SK-N-SH (cell line): Measurements from ENCODE around the gene ATP11C. TPM values are rescaled to one million over a fixed set of nuclear protein-coding genes. Genes with fewer than 3 reads are reported as not detected.

Source experiments
- CTCF ChIA-PET: fragments of 300-600, 350-600 bp; formaldehyde crosslinking; extraction: SDS; loops from one replicate; lab custom pipeline; 2021; lab: Yijun Ruan, JAX
- POLR2A ChIA-PET: fragments of 350-600 bp; sonication (Branson Sonifier 250); formaldehyde crosslinking; extraction: SDS; loops from one replicate; lab custom pipeline; 2020; ENCODE audit warnings: antibody characterized with exemption, inconsistent platforms; lab: Yijun Ruan, JAX
- DNase-seq: peaks from one replicate; pipeline ENCODE4 v3.0.0; 2012
- H2AFZ ChIP-seq: fragments of 200-600 bp; sonication (generic); 2 replicates; pipeline ENCODE4 v1.8.1; 2016; ENCODE audit warnings: antibody characterized with exemption, mild to moderate bottlenecking, low read depth
- H3F3A ChIP-seq: fragments of 200-600 bp; sonication (generic); replicated peaks from 2 replicates; pipeline ENCODE3; 2016; ENCODE audit warnings: antibody characterized with exemption, mild to moderate bottlenecking; ENCODE audit not compliant: insufficient read depth
- H3K27ac ChIP-seq, 2 experiments: fragments of 200-500 bp in 1 of 2; fragments of 200-600 bp in 1 of 2; sonication (Bioruptor generic) in 1 of 2; sonication (generic), shearing (Covaris generic) in 1 of 2; 2 replicates each; pipeline versions ENCODE4 v1.5.1 to v1.6.1; 2014 to 2016; ENCODE audit warnings: low read depth in 2 of 2, inconsistent platforms in 1 of 2, low read length in 1 of 2, mild to moderate bottlenecking in 1 of 2, mixed read lengths in 1 of 2
- H3K27me3 ChIP-seq: fragments of 200-600 bp; sonication (generic), shearing (Covaris generic); 2 replicates; pipeline ENCODE4 v1.6.1; 2016; ENCODE audit warnings: mixed run types; ENCODE audit not compliant: insufficient read depth
- H3K36me3 ChIP-seq, 2 experiments: fragments of 200-500 bp in 1 of 2; fragments of 200-600 bp in 1 of 2; sonication (Bioruptor generic) in 1 of 2; sonication (generic) in 1 of 2; replicated peaks in 1 of 2; 2 replicates each; pipeline versions ENCODE3 to v1.5.1; 2014 to 2016; ENCODE audit warnings: low read length in 1 of 2, mild to moderate bottlenecking in 1 of 2; ENCODE audit not compliant: insufficient read depth in 2 of 2, control insufficient read depth in 1 of 2
- H3K4me1 ChIP-seq, 2 experiments: fragments of 200-500 bp in 1 of 2; fragments of 200-600 bp in 1 of 2; sonication (Bioruptor generic) in 1 of 2; sonication (generic), shearing (Covaris generic) in 1 of 2; 2 replicates each; pipeline versions ENCODE4 v1.5.1 to v1.6.1; 2014 to 2016; ENCODE audit warnings: low read depth in 1 of 2, low read length in 1 of 2, mixed run types in 1 of 2; ENCODE audit not compliant: insufficient read depth in 2 of 2, control insufficient read depth in 1 of 2
- H3K4me2 ChIP-seq: fragments of 200-600 bp; sonication (generic), shearing (Covaris generic); 2 replicates; pipeline ENCODE4 v1.6.1; 2017; ENCODE audit warnings: mixed run types
- H3K4me3 ChIP-seq, 2 experiments: fragments of 200-500 bp in 1 of 2; fragments of 200-600 bp in 1 of 2; sonication (Bioruptor generic) in 1 of 2; sonication (generic), shearing (Covaris generic) in 1 of 2; 2 replicates each; pipeline versions ENCODE4 v1.5.1 to v1.8.1; 2014 to 2016; ENCODE audit warnings: low read depth in 2 of 2, inconsistent platforms in 1 of 2, low read length in 1 of 2, mild to moderate bottlenecking in 1 of 2, mixed read lengths in 1 of 2, moderate library complexity in 1 of 2
- H3K79me2 ChIP-seq: fragments of 200-600 bp; sonication (generic); 2 replicates; pipeline ENCODE4 v1.8.1; 2017; ENCODE audit warnings: mild to moderate bottlenecking; ENCODE audit not compliant: insufficient read depth
- H3K9ac ChIP-seq: fragments of 200-600 bp; sonication (generic); 2 replicates; pipeline ENCODE4 v1.6.1; 2017; ENCODE audit warnings: mixed run types
- H3K9me2 ChIP-seq: fragments of 200-600 bp; sonication (generic); 2 replicates; pipeline ENCODE4 v1.6.1; 2017; ENCODE audit warnings: mixed run types
- H3K9me3 ChIP-seq: fragments of 200-600 bp; sonication (generic); 2 replicates; pipeline ENCODE4 v1.6.1; 2017; ENCODE audit warnings: mixed run types, mild to moderate bottlenecking, moderate library complexity
- H4K20me1 ChIP-seq: fragments of 200-600 bp; sonication (generic); 2 replicates; pipeline ENCODE4 v1.6.1; 2017; ENCODE audit warnings: mild to moderate bottlenecking, mixed run types; ENCODE audit not compliant: insufficient read depth
- CHD2 ChIP-seq: fragments of 150-350 bp; IDR thresholded peaks from 2 replicates; pipeline ENCODE4 v1.6.1; 2018; ENCODE audit warnings: low read length; ENCODE audit not compliant: partially characterized antibody
- GABPA ChIP-seq: IDR thresholded peaks from 2 replicates; pipeline ENCODE4 v1.4.0; 2012; ENCODE audit warnings: low read depth, mild to moderate bottlenecking
- GATA2 ChIP-seq: sonication (generic); formaldehyde crosslinking; IDR thresholded peaks from 2 replicates; pipeline ENCODE4 v1.5.0; 2020; ENCODE audit warnings: mild to moderate bottlenecking, missing genetic modification reagents
- JUND ChIP-seq: IDR thresholded peaks from 2 replicates; pipeline ENCODE4 v1.4.0; 2012
- RCOR1 ChIP-seq: fragments of 150-350 bp; IDR thresholded peaks from 2 replicates; pipeline ENCODE4 v1.6.1; 2017; ENCODE audit warnings: antibody characterized with exemption, low read length
- RFX5 ChIP-seq: IDR thresholded peaks from 2 replicates; pipeline ENCODE4 v1.6.1; 2012; ENCODE audit warnings: mild to moderate bottlenecking, improper control_type of control experiment, low read length
- RXRA ChIP-seq: IDR thresholded peaks from 2 replicates; pipeline ENCODE4 v1.4.0; 2012; ENCODE audit warnings: low read depth, mild to moderate bottlenecking, borderline replicate concordance
- TAF1 ChIP-seq: IDR thresholded peaks from 2 replicates; pipeline ENCODE4 v1.6.1; 2012; ENCODE audit warnings: low read depth, mild to moderate bottlenecking, low read length, moderate library complexity, borderline replicate concordance
- YY1 ChIP-seq: IDR thresholded peaks from 2 replicates; pipeline ENCODE4 v1.4.0; 2012; ENCODE audit warnings: low read depth, mild to moderate bottlenecking
- WGBS: methylation state at CpG from one replicate; pipeline ENCODE4 v1.1.6; 2017; ENCODE audit warnings: low lambda C conversion rate; 5-methylcytosine and 5-hydroxymethylcytosine counted together
- polyA plus RNA-seq, 3 experiments: library from polyadenylated mRNA; depleted of rRNA; stranded (reverse); fragments of >200 nt; gene quantifications; 2 replicates each; pipeline ENCODE4 v1.2.3, GENCODE V29; 2012
- TF ChIP-seq, protein P1 (sequence below): IDR thresholded peaks from 2 replicates; pipeline ENCODE4 v1.4.0; 2012; ENCODE audit warnings: low read depth, borderline replicate concordance
- TF ChIP-seq, protein P2 (sequence below): IDR thresholded peaks from 2 replicates; pipeline ENCODE4 v1.6.1; 2012; ENCODE audit warnings: mild to moderate bottlenecking, low read depth, low read length, moderate library complexity
- TF ChIP-seq, protein P3 (sequence below): fragments of 150-350 bp; IDR thresholded peaks from 2 replicates; pipeline ENCODE4 v1.6.1; 2017; ENCODE audit warnings: antibody characterized with exemption, low read length, low read depth, borderline replicate concordance
- TF ChIP-seq, protein P4 (sequence below): IDR thresholded peaks from 2 replicates; pipeline ENCODE4 v1.4.0; 2012; ENCODE audit warnings: low read depth, borderline replicate concordance

Gene ATP11C
- polyA plus RNA-seq, 1 of the 3 experiments (the other 2 are of a cell fraction): 18.5 TPM

DNA sequence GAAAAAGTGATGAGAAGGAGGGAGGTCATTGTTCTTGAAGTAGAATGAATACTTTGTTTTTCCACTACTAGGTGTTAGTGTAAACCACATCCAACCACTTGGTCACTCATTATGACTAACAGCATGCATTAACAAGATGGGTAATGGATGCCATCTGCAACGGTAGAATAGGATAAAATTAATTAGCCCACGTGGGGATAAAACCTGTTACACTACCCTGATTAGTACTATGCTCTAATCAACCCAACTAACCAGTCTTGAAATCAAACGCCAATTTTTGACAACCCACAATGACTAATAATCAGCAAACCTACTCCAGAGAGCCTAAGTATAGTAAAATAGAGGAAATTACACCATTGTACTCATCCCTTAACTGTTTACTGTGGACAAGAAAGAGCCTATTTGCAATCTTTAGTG lies 131.4 kb downstream of the ATP11C start:
- ChIA-PET POLR2A (no interaction called here), CTCF (no interaction called here)
- Histone ChIP-seq H3K27ac (no peak overlapping the region), H3F3A (no peaks in the 10 kb centered on the region), H4K20me1 (no peaks in the 10 kb centered on the region), H3K9me2 (no peaks in the 10 kb centered on the region), H3K79me2 (no peaks in the 10 kb centered on the region), H3K4me1 (no peaks in the 10 kb centered on the region), H3K9ac (no peak overlapping the region), H2AFZ (no peak overlapping the region), H3K9me3 (no peaks in the 10 kb centered on the region), H3K27me3 (no peaks in the 10 kb centered on the region), H3K4me3 (no peak overlapping the region), H3K4me2 (no peak overlapping the region), H3K36me3 (peaks cover 15 to 17% of the 10 kb centered on the region in 2 experiments)
- TF ChIP-seq GATA2 (CRISPR knock-in tag): no peak
- DNase-seq: no peak
- 63% methylated on average over 3 of the region's 3 CpGs for WGBS

DNA sequence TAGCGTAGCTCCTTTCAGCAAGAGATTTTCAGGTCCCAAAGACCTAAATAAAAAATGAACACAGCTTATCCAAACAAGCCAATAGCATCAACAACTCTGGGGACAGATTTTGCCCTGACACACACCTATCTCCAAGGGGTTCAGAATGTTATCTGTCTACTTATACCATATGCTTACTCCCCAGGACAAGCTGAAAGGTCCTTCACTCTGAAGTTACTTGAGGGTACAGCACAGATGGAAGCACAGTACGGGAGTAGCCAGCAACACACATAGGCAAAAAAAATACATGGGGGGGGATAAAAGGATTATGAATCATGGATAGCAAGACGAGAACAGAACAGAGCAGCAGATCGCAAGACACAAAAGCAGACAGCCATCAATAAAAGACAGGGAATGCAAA lies 134.2 kb downstream of the ATP11C start:
- Histone ChIP-seq H3K27ac (no peak overlapping the region), H3K36me3 (peaks cover 5 to 20% of the 10 kb centered on the region in 2 experiments), H3K9me2 (no peaks in the 10 kb centered on the region), H3K9me3 (no peaks in the 10 kb centered on the region), H3F3A (no peaks in the 10 kb centered on the region), H2AFZ (no peak overlapping the region), H3K9ac (no peak overlapping the region), H3K4me2 (no peak overlapping the region), H3K79me2 (no peaks in the 10 kb centered on the region), H4K20me1 (no peaks in the 10 kb centered on the region), H3K4me1 (no peaks in the 10 kb centered on the region), H3K27me3 (no peaks in the 10 kb centered on the region), H3K4me3 (no peak overlapping the region)
- DNase-seq: no peak
- ChIA-PET POLR2A (no interaction called here), CTCF (interaction anchor here (0.9 kb wide), 1 partner anchor 23 kb away, joined by 4 read pairs; no protein-coding TSS in a partner anchor)
- 62% methylated on average over 4 of the region's 4 CpGs for WGBS
- TF ChIP-seq, protein P1, sequence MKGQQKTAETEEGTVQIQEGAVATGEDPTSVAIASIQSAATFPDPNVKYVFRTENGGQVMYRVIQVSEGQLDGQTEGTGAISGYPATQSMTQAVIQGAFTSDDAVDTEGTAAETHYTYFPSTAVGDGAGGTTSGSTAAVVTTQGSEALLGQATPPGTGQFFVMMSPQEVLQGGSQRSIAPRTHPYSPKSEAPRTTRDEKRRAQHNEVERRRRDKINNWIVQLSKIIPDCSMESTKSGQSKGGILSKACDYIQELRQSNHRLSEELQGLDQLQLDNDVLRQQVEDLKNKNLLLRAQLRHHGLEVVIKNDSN: no peak
- TF ChIP-seq JUND (no peak), GABPA (no peak), RXRA (no peak), TAF1 (no peak), YY1 (no peak), RCOR1 (no peak), CHD2 (no peak), RFX5 (no peak)
- TF ChIP-seq, protein P2, sequence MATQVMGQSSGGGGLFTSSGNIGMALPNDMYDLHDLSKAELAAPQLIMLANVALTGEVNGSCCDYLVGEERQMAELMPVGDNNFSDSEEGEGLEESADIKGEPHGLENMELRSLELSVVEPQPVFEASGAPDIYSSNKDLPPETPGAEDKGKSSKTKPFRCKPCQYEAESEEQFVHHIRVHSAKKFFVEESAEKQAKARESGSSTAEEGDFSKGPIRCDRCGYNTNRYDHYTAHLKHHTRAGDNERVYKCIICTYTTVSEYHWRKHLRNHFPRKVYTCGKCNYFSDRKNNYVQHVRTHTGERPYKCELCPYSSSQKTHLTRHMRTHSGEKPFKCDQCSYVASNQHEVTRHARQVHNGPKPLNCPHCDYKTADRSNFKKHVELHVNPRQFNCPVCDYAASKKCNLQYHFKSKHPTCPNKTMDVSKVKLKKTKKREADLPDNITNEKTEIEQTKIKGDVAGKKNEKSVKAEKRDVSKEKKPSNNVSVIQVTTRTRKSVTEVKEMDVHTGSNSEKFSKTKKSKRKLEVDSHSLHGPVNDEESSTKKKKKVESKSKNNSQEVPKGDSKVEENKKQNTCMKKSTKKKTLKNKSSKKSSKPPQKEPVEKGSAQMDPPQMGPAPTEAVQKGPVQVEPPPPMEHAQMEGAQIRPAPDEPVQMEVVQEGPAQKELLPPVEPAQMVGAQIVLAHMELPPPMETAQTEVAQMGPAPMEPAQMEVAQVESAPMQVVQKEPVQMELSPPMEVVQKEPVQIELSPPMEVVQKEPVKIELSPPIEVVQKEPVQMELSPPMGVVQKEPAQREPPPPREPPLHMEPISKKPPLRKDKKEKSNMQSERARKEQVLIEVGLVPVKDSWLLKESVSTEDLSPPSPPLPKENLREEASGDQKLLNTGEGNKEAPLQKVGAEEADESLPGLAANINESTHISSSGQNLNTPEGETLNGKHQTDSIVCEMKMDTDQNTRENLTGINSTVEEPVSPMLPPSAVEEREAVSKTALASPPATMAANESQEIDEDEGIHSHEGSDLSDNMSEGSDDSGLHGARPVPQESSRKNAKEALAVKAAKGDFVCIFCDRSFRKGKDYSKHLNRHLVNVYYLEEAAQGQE: no peak
- TF ChIP-seq, protein P3, sequence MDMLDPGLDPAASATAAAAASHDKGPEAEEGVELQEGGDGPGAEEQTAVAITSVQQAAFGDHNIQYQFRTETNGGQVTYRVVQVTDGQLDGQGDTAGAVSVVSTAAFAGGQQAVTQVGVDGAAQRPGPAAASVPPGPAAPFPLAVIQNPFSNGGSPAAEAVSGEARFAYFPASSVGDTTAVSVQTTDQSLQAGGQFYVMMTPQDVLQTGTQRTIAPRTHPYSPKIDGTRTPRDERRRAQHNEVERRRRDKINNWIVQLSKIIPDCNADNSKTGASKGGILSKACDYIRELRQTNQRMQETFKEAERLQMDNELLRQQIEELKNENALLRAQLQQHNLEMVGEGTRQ: no peak
- TF ChIP-seq, protein P4, sequence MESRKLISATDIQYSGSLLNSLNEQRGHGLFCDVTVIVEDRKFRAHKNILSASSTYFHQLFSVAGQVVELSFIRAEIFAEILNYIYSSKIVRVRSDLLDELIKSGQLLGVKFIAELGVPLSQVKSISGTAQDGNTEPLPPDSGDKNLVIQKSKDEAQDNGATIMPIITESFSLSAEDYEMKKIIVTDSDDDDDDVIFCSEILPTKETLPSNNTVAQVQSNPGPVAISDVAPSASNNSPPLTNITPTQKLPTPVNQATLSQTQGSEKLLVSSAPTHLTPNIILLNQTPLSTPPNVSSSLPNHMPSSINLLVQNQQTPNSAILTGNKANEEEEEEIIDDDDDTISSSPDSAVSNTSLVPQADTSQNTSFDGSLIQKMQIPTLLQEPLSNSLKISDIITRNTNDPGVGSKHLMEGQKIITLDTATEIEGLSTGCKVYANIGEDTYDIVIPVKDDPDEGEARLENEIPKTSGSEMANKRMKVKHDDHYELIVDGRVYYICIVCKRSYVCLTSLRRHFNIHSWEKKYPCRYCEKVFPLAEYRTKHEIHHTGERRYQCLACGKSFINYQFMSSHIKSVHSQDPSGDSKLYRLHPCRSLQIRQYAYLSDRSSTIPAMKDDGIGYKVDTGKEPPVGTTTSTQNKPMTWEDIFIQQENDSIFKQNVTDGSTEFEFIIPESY: no peak
